ENCODE measurements around the gene CDC123.
A peak's percentile ranks its signal among the peaks of the same experiment; 100 is the strongest.
"Not testable (repeated sequence)": the region's sequence is repeated elsewhere in the genome, so short reads cannot be mapped to it uniquely, and the experiment has no call there.

CDC123 gene

GRCh38 chr10:12191715-12192114 is 4.3 kb upstream of the CDC123 start:
- ATAC-seq: no peak
- no peak for DNase-seq

- ATAC-seq (no peak), DNase-seq (no peak)
Observed at GRCh38 chr10:12193193-12193592, 2.8 kb upstream of the CDC123 start.

GRCh38 chr10:12194752-12195271 is 1.2 kb upstream of the CDC123 start:
- ATAC-seq (no peak), DNase-seq (peak; percentile 32)

- ATAC-seq: peak; percentile 4
- DNase-seq: no peak
Observed at GRCh38 chr10:12195281-12195602, 746 bp upstream of the CDC123 start.

GRCh38 chr10:12196531-12197211 is 683 bp downstream of the CDC123 start:
- ATAC-seq (no peak), DNase-seq (no peak)

GRCh38 chr10:12198156-12198555 is 2.2 kb downstream of the CDC123 start:
- no peak for ATAC-seq

GRCh38 chr10:12200850-12201249 is 4.9 kb downstream of the CDC123 start:
- DNase-seq (no peak), ATAC-seq (no peak)

More at GRCh38 chr10:12198156-12198555, 2.2 kb downstream of the CDC123 start:
- DNase-seq: no peak

GRCh38 chr10:12201543-12201942 is 5.6 kb downstream of the CDC123 start:
- DNase-seq: peak; percentile 13
- ATAC-seq: peak; percentile 77

GRCh38 chr10:12202226-12202625 is 6.2 kb downstream of the CDC123 start:
- DNase-seq: no peak
- peak; percentile 60 for ATAC-seq

- ATAC-seq (no peak), DNase-seq (no peak)
Observed at GRCh38 chr10:12205082-12205481, 9.1 kb downstream of the CDC123 start.

- no peak for ATAC-seq
- no peak for DNase-seq
Observed at GRCh38 chr10:12207114-12207513, 11.1 kb downstream of the CDC123 start.

GRCh38 chr10:12208460-12208859 is 12.5 kb downstream of the CDC123 start:
- DNase-seq (no peak), ATAC-seq (no peak)

- DNase-seq (no peak), ATAC-seq (no peak)
Observed at GRCh38 chr10:12212454-12212853, 16.5 kb downstream of the CDC123 start.

GRCh38 chr10:12213621-12214020 is 17.6 kb downstream of the CDC123 start:
- no peak for ATAC-seq
- DNase-seq: no peak

GRCh38 chr10:12214093-12214492 is 18.1 kb downstream of the CDC123 start:
- ATAC-seq (no peak), DNase-seq (no peak)

- DNase-seq: peak; percentile 49
- ATAC-seq: no peak
Observed at GRCh38 chr10:12214763-12215218, 18.8 kb downstream of the CDC123 start.

GRCh38 chr10:12218991-12219390 is 23.0 kb downstream of the CDC123 start:
- DNase-seq (no peak), ATAC-seq (no peak)

- no peak for DNase-seq
- no peak for ATAC-seq
Observed at GRCh38 chr10:12221323-12222298, 25.6 kb downstream of the CDC123 start.

- ATAC-seq (no peak), DNase-seq (no peak)
Observed at GRCh38 chr10:12225444-12225843, 29.5 kb downstream of the CDC123 start.

- DNase-seq, ATAC-seq: not testable (repeated sequence)
Observed at GRCh38 chr10:12226438-12226837, 30.4 kb downstream of the CDC123 start.

- DNase-seq (no peak), ATAC-seq (peak; percentile 14)
Observed at GRCh38 chr10:12228851-12229250, 32.9 kb downstream of the CDC123 start.

- not testable (repeated sequence) for DNase-seq, ATAC-seq
Observed at GRCh38 chr10:12234687-12235086, 38.7 kb downstream of the CDC123 start.

- DNase-seq (no peak), ATAC-seq (no peak)
Observed at GRCh38 chr10:12235116-12235694, 39.2 kb downstream of the CDC123 start.

Measured in stimulated activated naive CD8-positive, alpha-beta T cell treated with anti-CD3 and anti-CD28 coated beads, Interleukin-15, Interleukin-2, amounts not matched to agents 100 U/mL and 50 U/mL, for 24 hours (primary cell).